HG03196 (cell line): ENCODE measurements around the gene PIK3R5.

ENCODE experiments used
- ATAC-seq: cut with Tn5 transposase; IDR thresholded peaks from one replicate; pipeline ENCODE4 v1.9.1; 2021; ENCODE audit not compliant: unreplicated experiment

The PIK3R5 gene

DNA sequence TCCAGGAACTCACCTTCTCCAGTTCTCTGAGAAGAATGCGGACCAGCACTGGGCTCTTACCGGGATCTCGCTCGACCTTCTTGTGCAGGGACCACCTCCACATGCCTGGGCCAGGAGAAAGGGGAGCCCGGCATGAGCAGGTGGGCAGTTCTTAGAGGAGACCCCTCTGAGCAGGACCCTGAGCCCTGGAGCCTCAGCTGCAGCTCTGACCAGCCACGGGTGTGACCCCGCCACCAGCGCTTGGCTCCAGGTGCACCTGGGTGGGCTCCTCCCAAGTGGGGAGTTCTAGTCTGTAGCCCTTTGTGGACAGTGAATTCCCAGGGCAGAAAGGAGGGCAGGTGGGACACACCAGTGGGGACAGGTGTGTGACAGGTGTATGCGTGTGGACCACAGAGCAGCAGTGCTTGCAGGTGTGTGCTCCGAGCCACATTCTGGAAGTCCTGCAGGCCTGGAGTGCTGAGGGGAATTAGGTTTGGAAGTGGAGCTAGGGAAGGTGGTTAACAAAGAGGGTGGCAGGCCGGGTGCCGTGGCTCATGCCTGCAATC lies 126.9 kb downstream of the PIK3R5 start:
- no peak for ATAC-seq

DNA sequence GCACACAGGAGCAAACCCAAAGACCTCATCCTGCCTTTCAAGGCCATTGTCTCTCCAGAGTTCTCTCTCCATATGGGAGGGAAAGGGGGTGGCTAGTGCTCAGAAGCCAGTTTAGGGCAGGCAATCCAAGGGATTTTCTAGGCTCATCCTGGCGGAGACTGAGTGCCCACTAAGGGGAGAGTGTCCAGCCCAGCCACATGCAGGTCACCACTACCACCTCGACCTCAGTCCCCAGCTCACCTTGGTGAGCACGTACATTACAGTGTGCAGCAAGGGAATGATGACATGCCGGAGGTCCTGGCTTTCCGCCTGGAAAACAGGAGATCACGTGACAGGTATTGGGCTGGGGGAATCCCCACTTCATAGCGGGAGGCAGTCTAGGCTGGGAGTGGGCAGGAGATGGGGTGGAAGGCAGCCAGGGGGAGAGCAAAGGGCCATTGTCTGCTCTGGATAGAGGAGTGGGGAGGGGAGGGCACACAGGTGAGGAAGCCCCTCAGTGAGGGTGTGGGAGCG lies 127.9 kb downstream of the PIK3R5 start:
- no peak for ATAC-seq

GRCh38 chr17:8836821-8837562 lies 128.5 kb downstream of the PIK3R5 start:
- ATAC-seq = no peak

DNA sequence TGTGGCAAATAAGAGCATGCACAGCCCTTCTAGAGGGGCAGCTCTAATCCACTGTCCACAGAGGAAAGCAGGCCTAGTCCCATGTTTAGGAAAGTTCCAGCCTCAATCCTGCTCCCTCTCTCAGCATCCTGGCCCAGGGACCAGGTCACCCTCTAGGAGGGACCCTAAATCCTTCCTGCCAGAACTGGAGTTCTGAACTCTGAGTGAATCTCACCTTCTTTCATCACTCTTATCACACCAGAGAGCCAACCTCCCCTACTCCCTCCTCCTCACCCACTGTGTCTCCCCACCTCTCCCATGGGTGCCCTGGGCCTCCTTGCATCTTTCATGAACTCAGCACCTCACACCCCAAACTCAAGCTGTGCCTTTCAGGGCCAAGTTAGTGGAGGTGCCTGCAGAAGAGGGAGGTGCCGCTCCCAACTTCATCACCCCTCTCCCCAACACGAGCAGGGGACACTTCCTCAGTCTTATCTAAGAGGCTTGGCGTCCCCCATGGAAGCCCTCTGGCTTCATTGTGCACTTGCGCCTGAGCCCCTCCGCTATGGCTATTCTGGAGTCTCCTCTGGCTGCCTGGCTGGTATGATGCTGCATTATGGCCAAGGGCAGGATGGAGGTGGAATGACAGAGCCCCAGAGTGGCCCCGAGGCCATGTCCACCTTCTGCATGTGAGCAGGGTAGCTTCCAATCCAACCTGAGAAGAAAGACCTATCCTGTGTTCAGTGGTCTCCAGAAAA lies 129.7 kb downstream of the PIK3R5 start:
- no peak for ATAC-seq

GRCh38 chr17:8835106-8835505 lies 130.4 kb downstream of the PIK3R5 start:
- no peak for ATAC-seq

DNA sequence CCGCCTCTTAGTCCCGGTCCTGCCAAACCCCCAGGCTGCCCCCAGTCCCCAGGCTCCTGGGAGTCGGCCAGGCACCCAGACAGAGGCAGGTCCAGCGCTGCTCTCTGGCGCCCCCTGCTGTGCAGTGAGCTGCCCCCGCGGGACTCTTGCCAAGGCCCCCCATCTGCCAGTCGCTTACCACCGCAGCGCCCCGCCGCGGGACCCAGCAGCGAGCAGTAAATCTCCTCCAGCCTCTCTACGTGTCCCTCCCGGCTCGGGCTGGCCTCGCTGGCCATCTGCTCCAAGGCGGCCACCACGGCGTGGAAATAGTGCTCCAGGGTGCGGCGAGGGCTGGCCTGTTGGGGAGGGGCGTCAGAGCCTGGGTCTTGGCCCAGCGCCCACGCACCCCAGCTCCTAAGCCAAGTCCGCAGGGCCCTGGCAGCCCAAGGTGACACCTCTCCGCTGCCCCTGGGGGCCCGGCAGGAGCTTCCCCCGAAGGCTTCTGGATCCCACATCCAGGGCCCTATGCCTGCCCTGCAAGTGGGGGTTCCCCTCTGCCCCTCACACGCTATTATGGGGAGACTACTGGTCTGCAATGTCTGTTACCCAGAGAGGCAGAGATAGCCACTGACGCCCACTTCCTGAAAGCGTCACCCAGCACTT lies 132.7 kb downstream of the PIK3R5 start:
- ATAC-seq = no peak

- no peak for ATAC-seq
Observed at GRCh38 chr17:8831234-8831849, 134.2 kb downstream of the PIK3R5 start.

DNA sequence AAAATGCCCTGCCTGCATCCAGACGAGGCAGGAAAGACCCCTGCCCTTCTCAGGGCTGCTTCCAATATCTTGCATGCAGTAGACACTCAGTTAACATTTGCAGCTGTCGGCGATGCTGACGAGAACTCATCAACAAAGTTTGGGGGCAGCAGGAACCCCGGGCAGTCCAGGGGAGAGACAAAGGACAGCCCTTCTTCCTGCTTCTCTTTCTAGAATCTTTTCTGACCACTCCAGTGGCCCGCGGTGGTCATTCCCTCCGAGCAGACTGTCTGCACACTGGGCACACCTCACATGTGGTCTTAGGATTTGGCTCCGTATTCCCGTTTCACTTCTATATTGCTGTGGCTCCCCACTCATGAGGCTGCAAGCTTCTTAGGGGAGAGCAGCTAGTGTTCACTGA lies 135.4 kb downstream of the PIK3R5 start:
- no peak for ATAC-seq

DNA sequence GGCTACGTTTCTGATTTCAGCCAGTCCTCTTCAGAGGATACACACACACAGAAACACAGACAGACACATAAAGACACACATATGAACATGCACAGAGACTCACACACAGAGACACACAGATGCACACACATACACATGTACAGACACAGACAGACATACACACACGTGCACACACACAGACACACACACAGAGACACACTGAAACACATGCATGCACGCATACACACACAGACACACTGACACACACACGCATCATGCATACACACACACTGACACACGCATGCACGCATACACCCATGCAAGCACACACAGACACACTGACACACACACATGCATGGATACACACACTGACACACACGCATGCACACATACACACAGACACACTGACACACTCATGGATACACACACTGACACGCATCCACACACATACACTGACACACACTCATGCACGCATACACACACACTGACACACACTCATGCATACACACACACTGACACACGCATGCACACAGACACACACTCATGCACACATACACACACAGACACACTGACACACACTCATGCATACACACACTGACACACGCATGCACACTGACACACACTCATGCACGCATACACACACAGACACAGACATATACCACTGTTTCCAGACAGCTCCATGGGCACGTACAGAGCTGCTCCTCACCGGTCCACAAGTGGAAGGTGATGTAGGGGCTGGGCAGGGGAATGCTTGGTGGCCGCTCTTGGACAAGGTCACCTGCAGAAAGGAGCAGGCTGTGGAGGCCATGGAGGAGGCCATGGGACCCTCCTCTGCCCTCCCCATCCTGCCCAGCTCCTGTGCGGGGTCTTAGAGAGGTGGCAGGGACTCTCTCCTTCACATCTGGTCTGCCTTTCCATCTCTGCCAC lies 136.2 kb downstream of the PIK3R5 start:
- ATAC-seq = no peak
